PC-3 (cell line): ENCODE data around the gene SLCO2A1.

ENCODE experiments used
- CTCF ChIP-seq: fragments of 300-600 bp; sonication (generic); conservative IDR thresholded peaks from 2 replicates; pipeline ENCODE4 v1.5.1; 2017; ENCODE audit warnings: antibody characterized with exemption, low read depth, mild to moderate bottlenecking, low read length
- EZH2 ChIP-seq: fragments of 300-600 bp; sonication (generic); IDR thresholded peaks from one replicate; pipeline ENCODE4 v1.6.1; 2017; ENCODE audit warnings: antibody characterized with exemption, mild to moderate bottlenecking, low read length; ENCODE audit not compliant: unreplicated experiment
- EZH2phosphoT487 ChIP-seq: fragments of 300-600 bp; sonication (generic); IDR thresholded peaks from 2 replicates; pipeline ENCODE4 v1.6.1; 2018; ENCODE audit warnings: mild to moderate bottlenecking, antibody characterized with exemption, low read length, borderline replicate concordance

GRCh38 chr3:133937756-133938601 lies 91.7 kb downstream of the SLCO2A1 start:
- no peak for TF ChIP-seq CTCF
- TF ChIP-seq EZH2 = no peak
- TF ChIP-seq EZH2phosphoT487 = no peak
